Liver (tissue), 9 donors: ENCODE data around the gene M1AP. TPM values are rescaled to one million over a fixed set of nuclear protein-coding genes. Genes with fewer than 3 reads are reported as not detected.

Experiments used
- DNase-seq: peaks from one replicate; pipeline ENCODE4 v3.0.0-alpha.2; 2017; ENCODE audit warnings: low spot score
- H3K27ac ChIP-seq, 2 donors: one replicate each; pipeline ENCODE4 v1.7.0; 2013; ENCODE audit warnings: inconsistent platforms in 2 of 2, low read length in 2 of 2, control low read depth in 1 of 2, low read depth in 1 of 2, mild to moderate bottlenecking in 1 of 2
- H3K27me3 ChIP-seq, 4 donors: one replicate each; pipeline versions ENCODE4 v1.6.1 to v1.7.0; 2013; ENCODE audit warnings: low read length in 3 of 4, inconsistent platforms in 1 of 4, mild to moderate bottlenecking in 1 of 4, moderate library complexity in 1 of 4; ENCODE audit not compliant: control insufficient read depth in 4 of 4, insufficient read depth in 4 of 4
- H3K36me3 ChIP-seq, 4 donors: one replicate each; pipeline versions ENCODE4 v1.6.1 to v1.7.0; 2013; ENCODE audit warnings: low read length in 3 of 4, mild to moderate bottlenecking in 3 of 4, low read depth in 1 of 4, moderate library complexity in 1 of 4; ENCODE audit not compliant: control insufficient read depth in 4 of 4, insufficient read depth in 3 of 4
- H3K4me1 ChIP-seq, 4 donors: one replicate each; pipeline versions ENCODE4 v1.6.1 to v1.7.0; 2013; ENCODE audit warnings: low read length in 3 of 4, mild to moderate bottlenecking in 3 of 4, moderate library complexity in 1 of 4; ENCODE audit not compliant: control insufficient read depth in 4 of 4, insufficient read depth in 4 of 4
- H3K4me3 ChIP-seq, 3 donors: one replicate each; pipeline versions ENCODE4 v1.6.1 to v1.7.0; 2013; ENCODE audit warnings: low read length in 3 of 3, control low read depth in 1 of 3, low read depth in 1 of 3, mild to moderate bottlenecking in 1 of 3
- H3K9ac ChIP-seq, 2 donors: one replicate each; pipeline ENCODE4 v1.7.0; 2013; ENCODE audit warnings: low read length in 2 of 2, mild to moderate bottlenecking in 2 of 2, moderate library complexity in 2 of 2, control low read depth in 1 of 2, low read depth in 1 of 2
- H3K9me3 ChIP-seq, 4 donors: one replicate each; pipeline versions ENCODE4 v1.6.1 to v1.7.0; 2013; ENCODE audit warnings: low read length in 3 of 4; ENCODE audit not compliant: control insufficient read depth in 4 of 4
- EGR1 ChIP-seq, 2 donors: IDR thresholded peaks; 2 replicates each; pipeline ENCODE4 v1.6.1; 2016 to 2018; ENCODE audit warnings: antibody characterized with exemption in 2 of 2, low read depth in 2 of 2
- FOXA1 ChIP-seq: IDR thresholded peaks from 2 replicates; pipeline ENCODE4 v1.6.1; 2016; ENCODE audit warnings: antibody characterized with exemption
- FOXA2 ChIP-seq: IDR thresholded peaks from 2 replicates; pipeline ENCODE4 v1.6.1; 2016; ENCODE audit warnings: antibody characterized with exemption
- GABPA ChIP-seq, 2 donors: IDR thresholded peaks in 1 of 2; conservative IDR thresholded peaks in 1 of 2; 2 replicates each; pipeline ENCODE4 v1.6.1; 2016; ENCODE audit warnings: antibody characterized with exemption in 2 of 2, mild to moderate bottlenecking in 1 of 2, moderate library complexity in 1 of 2
- HNF4A ChIP-seq, 2 donors: conservative IDR thresholded peaks; 2 replicates each; pipeline ENCODE4 v1.6.1; 2016; ENCODE audit warnings: antibody characterized with exemption in 2 of 2, mild to moderate bottlenecking in 2 of 2
- HNF4G ChIP-seq: IDR thresholded peaks from 2 replicates; pipeline ENCODE4 v1.6.1; 2016; ENCODE audit warnings: antibody characterized with exemption
- JUND ChIP-seq, 2 donors: IDR thresholded peaks; 2 replicates each; pipeline ENCODE4 v1.6.1; 2016; ENCODE audit warnings: antibody characterized with exemption in 2 of 2
- MAX ChIP-seq: IDR thresholded peaks from 2 replicates; pipeline ENCODE4 v1.6.1; 2016; ENCODE audit warnings: antibody characterized with exemption
- NR2F2 ChIP-seq: IDR thresholded peaks from 2 replicates; pipeline ENCODE4 v1.6.1; 2016; ENCODE audit warnings: antibody characterized with exemption
- RAD21 ChIP-seq, 2 donors: IDR thresholded peaks; 2 replicates each; pipeline ENCODE4 v1.6.1; 2016; ENCODE audit warnings: antibody characterized with exemption in 2 of 2, mild to moderate bottlenecking in 2 of 2
- REST ChIP-seq: IDR thresholded peaks from 2 replicates; pipeline ENCODE4 v1.6.1; 2016; ENCODE audit warnings: antibody characterized with exemption, mild to moderate bottlenecking
- RXRA ChIP-seq, 2 donors: IDR thresholded peaks; 2 replicates each; pipeline ENCODE4 v1.6.1; 2017 to 2018; ENCODE audit warnings: antibody characterized with exemption in 2 of 2, mild to moderate bottlenecking in 1 of 2
- TAF1 ChIP-seq: conservative IDR thresholded peaks from 2 replicates; pipeline ENCODE4 v1.6.1; 2016; ENCODE audit warnings: antibody characterized with exemption, mild to moderate bottlenecking
- YY1 ChIP-seq: IDR thresholded peaks from 2 replicates; pipeline ENCODE4 v1.6.1; 2016; ENCODE audit warnings: antibody characterized with exemption, mild to moderate bottlenecking
- ZBTB33 ChIP-seq: IDR thresholded peaks from 2 replicates; pipeline ENCODE4 v1.6.1; 2016; ENCODE audit warnings: antibody characterized with exemption
- WGBS: extraction: QIAGEN DNeasy Blood & Tissue Kit; methylation state at CpG from one replicate; pipeline ENCODE4 v1.1.7; 2013; 5-methylcytosine and 5-hydroxymethylcytosine counted together
- polyA plus RNA-seq, 2 donors: library from polyadenylated mRNA; stranded (reverse) in 1 of 2; unstranded in 1 of 2; fragments of 200-250 nt in 1 of 2; fragments of >200 nt in 1 of 2; fragmentation: Nextera tagmentation in 1 of 2; extraction: Ambion mirVana in 1 of 2; gene quantifications; one replicate each; pipeline versions ENCODE4 v1.2.1 to v1.2.3, GENCODE V29; 2013 to 2015
- total RNA-seq, 2 donors: library from RNA; depleted of rRNA; stranded (reverse); fragments of >200 nt; gene quantifications; one replicate each; pipeline ENCODE4 v1.2.3, GENCODE V29; 2014
- donor health status: healthy.
- donor health status: healthy.
- donor health status: healthy.
- donor health status: healthy.
- donor health status: healthy.

M1AP gene
- total and polyA plus RNA-seq, 4 donors: under 0.01 to 0.38 (median 0.08) TPM

- TF ChIP-seq FOXA1 (no peak), RAD21 (IDR thresholded peaks at IDR 0.05) (no peak), RXRA (IDR thresholded peaks at IDR 0.05) (no peak), HNF4G (no peak), FOXA2 (no peak), YY1 (no peak), JUND (IDR thresholded peaks at IDR 0.05) (no peak), NR2F2 (no peak)
- 75% methylated on average over 6 of the region's 6 CpGs for WGBS
- H3K9me3 ChIP-seq: no peaks in the 10 kb centered on the region
- no peak overlapping the region for H3K27ac ChIP-seq
- no peak overlapping the region for H3K9ac ChIP-seq
- no peaks in the 10 kb centered on the region for H3K36me3 ChIP-seq
- H3K27me3 ChIP-seq: no peaks in the 10 kb centered on the region
- no peaks in the 10 kb centered on the region for H3K4me1 ChIP-seq
- DNase-seq: no peak
- no peak overlapping the region for H3K4me3 ChIP-seq
Observed at GRCh38 chr2:74560591-74560990, 87.5 kb downstream of the M1AP start.

GRCh38 chr2:74559912-74560311 is 88.2 kb downstream of the M1AP start:
- H3K36me3 ChIP-seq: no peaks in the 10 kb centered on the region
- H3K27ac ChIP-seq: no peak overlapping the region
- WGBS: 54% methylated on average over 5 of the region's 5 CpGs
- DNase-seq: no peak
- H3K9me3 ChIP-seq: no peaks in the 10 kb centered on the region
- TF ChIP-seq JUND (IDR thresholded peaks at IDR 0.05) (no peak), YY1 (no peak), EGR1 (IDR thresholded peaks at IDR 0.05; ENCODE audit: low read depth in 2 of 2) (no peak), GABPA (IDR thresholded peaks at IDR 0.05 in 1 of 2, conservative IDR thresholded peaks at IDR 0.05 in 1 of 2) (no peak), FOXA1 (no peak), REST (no peak), FOXA2 (no peak), NR2F2 (no peak), MAX (no peak)
- H3K9ac ChIP-seq: no peak overlapping the region
- no peak overlapping the region for H3K4me3 ChIP-seq
- H3K27me3 ChIP-seq: no peaks in the 10 kb centered on the region
- peaks cover 0 to 1% (median 0%) of the 10 kb centered on the region in 4 donors for H3K4me1 ChIP-seq

GRCh38 chr2:74558284-74559230 is 89.6 kb downstream of the M1AP start:
- H3K27me3 ChIP-seq: no peaks in the 10 kb centered on the region
- no peak overlapping the region for H3K9ac ChIP-seq
- H3K9me3 ChIP-seq: no peaks in the 10 kb centered on the region
- WGBS: 73% methylated on average over 7 of the region's 7 CpGs
- no peak overlapping the region for H3K27ac ChIP-seq
- no peak for TF ChIP-seq TAF1
- no peak for TF ChIP-seq ZBTB33
- TF ChIP-seq GABPA (IDR thresholded peaks at IDR 0.05 in 1 of 2, conservative IDR thresholded peaks at IDR 0.05 in 1 of 2): no peak
- no peak for TF ChIP-seq HNF4A (conservative IDR thresholded peaks at IDR 0.05)
- no peak for TF ChIP-seq MAX
- TF ChIP-seq NR2F2: no peak
- peaks cover 0 to 4% (median 2%) of the 10 kb centered on the region in 4 donors for H3K4me1 ChIP-seq
- no peaks in the 10 kb centered on the region for H3K36me3 ChIP-seq
- no peak for DNase-seq
- H3K4me3 ChIP-seq: no peak overlapping the region
